Measurements from ENCODE around the gene PTPN1. TPM values are rescaled to one million over a fixed set of nuclear protein-coding genes. Genes with fewer than 3 reads are reported as not detected.

The PTPN1 gene
- total RNA-seq, 1 experiment from 2014 or later: 30.8 TPM

DNA sequence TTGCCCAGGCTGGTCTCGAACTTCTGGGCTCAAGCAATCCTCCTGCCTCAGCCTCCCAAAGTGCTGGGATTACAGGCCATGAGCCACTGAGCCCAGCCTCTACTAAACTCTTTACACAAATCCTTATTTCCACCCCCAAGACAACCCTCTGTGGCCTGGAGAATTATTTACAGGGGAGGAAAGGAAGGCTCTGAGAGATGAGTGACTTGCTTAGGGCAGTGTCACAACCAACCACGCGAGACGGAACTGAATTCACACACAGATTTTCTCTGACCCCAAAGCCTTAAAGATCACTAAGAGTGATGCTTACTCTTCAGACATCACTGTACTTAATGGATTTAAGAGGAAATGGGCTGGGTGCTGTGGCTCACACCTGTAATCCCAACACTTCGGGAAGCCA lies 95.0 kb downstream of the PTPN1 start:
- Histone ChIP-seq H3K79me1 (ENCODE audit: insufficient read depth, low read depth, low read length, poor library complexity, severe bottlenecking) (no peaks in the 10 kb centered on the region), H3K14ac (ENCODE audit: insufficient read depth, low read length) (no peak overlapping the region), H3K23me2 (ENCODE audit: insufficient read length, low read depth, low read length, poor library complexity, severe bottlenecking) (no peaks in the 10 kb centered on the region), H3K4me1 (ENCODE audit: insufficient read depth, low read length) (no peaks in the 10 kb centered on the region), H4K20me1 (ENCODE audit: control insufficient read depth, insufficient read depth, insufficient read length) (no peaks in the 10 kb centered on the region), H3K9ac (ENCODE audit: extremely low read depth, insufficient read length, low read length) (no peak overlapping the region), H2AFZ (ENCODE audit: low read length) (no peak overlapping the region), H2BK12ac (ENCODE audit: insufficient read length, low read depth, low read length) (no peak overlapping the region), H3K4me2 (ENCODE audit: insufficient read depth, insufficient read length, low read length) (no peak overlapping the region), H2BK5ac (ENCODE audit: insufficient read length, low read length) (no peak overlapping the region), H3K9me3 (ENCODE audit: control insufficient read depth, low read depth, low read length) (no peaks in the 10 kb centered on the region), H3K27ac (ENCODE audit: insufficient read length, low read depth, low read length) (no peak overlapping the region), H4K8ac (replicated peaks; ENCODE audit: insufficient read length, low read depth, low read length) (no peak overlapping the region), H3K27me3 (ENCODE audit: insufficient read depth, low read length) (no peaks in the 10 kb centered on the region), H3K23ac (ENCODE audit: insufficient read length, low read depth, low read length) (no peak overlapping the region), H3K4ac (ENCODE audit: low read depth, low read length) (no peak overlapping the region), H3K56ac (ENCODE audit: insufficient read length, low read depth, low read length) (no peak overlapping the region), H4K5ac (ENCODE audit: insufficient read length, low read depth, low read length) (no peak overlapping the region), H3K79me2 (ENCODE audit: insufficient read depth, low read length) (no peaks in the 10 kb centered on the region), H3K18ac (ENCODE audit: insufficient read length, low read depth, low read length) (no peak overlapping the region), H3T11ph (ENCODE audit: low read length) (no peak overlapping the region), H4K91ac (ENCODE audit: insufficient read length, low read depth, low read length) (no peak overlapping the region), H2BK15ac (ENCODE audit: low read depth, low read length) (no peak overlapping the region), H2AK5ac (ENCODE audit: insufficient read length, low read length) (no peak overlapping the region), H2BK120ac (ENCODE audit: low read depth, low read length, poor library complexity, severe bottlenecking) (no peak overlapping the region), H2BK20ac (ENCODE audit: low read depth, low read length, poor library complexity, severe bottlenecking) (no peak overlapping the region)
- no peaks in the 10 kb centered on the region for H3K36me3 Mint-ChIP-seq (ENCODE audit: insufficient read depth in 1 of 3, low read depth in 3 of 3)
- peaks cover 0 to 3% of the 10 kb centered on the region in 2 experiments; a peak in 3 of 4 replicates for H3K4me1 Mint-ChIP-seq
- TF ChIP-seq CTCF (conservative IDR thresholded peaks at IDR 0.05): no peak
- no peak overlapping the region for H3K4me3 Mint-ChIP-seq
- H3K9me3 Mint-ChIP-seq: no peaks in the 10 kb centered on the region
- H3K27ac Mint-ChIP-seq: no peak overlapping the region
- no peaks in the 10 kb centered on the region for H3K27me3 Mint-ChIP-seq (ENCODE audit: low read depth)
- WGBS (ENCODE audit: extremely low coverage, insufficient read length, low lambda C conversion rate): no CpG with 5 or more reads among the region's 5 CpGs
- DNase-seq: no peak
